AG04450 (cell line): ENCODE data around the gene KMO. TPM values are rescaled to one million over a fixed set of nuclear protein-coding genes. Genes with fewer than 3 reads are reported as not detected.

Source experiments
- CTCF ChIA-PET: fragments of 300-600, 350-600 bp; formaldehyde crosslinking; extraction: SDS; loops from one replicate; lab custom pipeline; 2022; ENCODE audit warnings: antibody characterized with exemption, inconsistent platforms; lab: Charles Lee
- POLR2A ChIA-PET: fragments of 350-600 bp; formaldehyde crosslinking; extraction: SDS; loops from one replicate; lab custom pipeline; 2021; ENCODE audit warnings: antibody characterized with exemption, inconsistent platforms; lab: Yijun Ruan, JAX
- DNase-seq: peaks from one replicate; pipeline ENCODE4 v3.0.0-alpha.2; 2011; ENCODE audit warnings: low read depth, low spot score
- H3K27ac ChIP-seq: one replicate; pipeline ENCODE4 v1.5.1; 2012; ENCODE audit warnings: low read depth, low read length, control low read depth
- H3K27me3 ChIP-seq: one replicate; pipeline ENCODE4 v1.6.0; 2012; ENCODE audit warnings: low read length; ENCODE audit not compliant: control insufficient read depth, insufficient read depth
- H3K4me3 ChIP-seq: 2 replicates; pipeline ENCODE4 v1.5.1; 2011; ENCODE audit warnings: mild to moderate bottlenecking, low read depth, low read length, control low read depth
- H3K9me3 ChIP-seq: 2 replicates; pipeline ENCODE4 v1.5.1; 2012; ENCODE audit warnings: low read length; ENCODE audit not compliant: control insufficient read depth, insufficient read depth
- CTCF ChIP-seq: IDR thresholded peaks from 2 replicates; pipeline ENCODE4 v1.5.1; 2011; ENCODE audit warnings: low read depth, low read length, control low read depth, inconsistent platforms
- polyA minus RNA-seq: library from RNA; depleted of rRNA, polyadenylated mRNA; stranded (reverse); fragments of >200 nt; gene quantifications from 2 replicates; pipeline ENCODE4 v1.2.3, GENCODE V29; 2011; rRNA and poly(A)+ RNA removed
- polyA plus RNA-seq: library from polyadenylated mRNA; depleted of rRNA; stranded (reverse); fragments of >200 nt; gene quantifications from 2 replicates; pipeline ENCODE4 v1.2.3, GENCODE V29; 2011; rRNA removed

The KMO gene
- polyA plus RNA-seq (0.04 and 0.07 TPM in 2 replicates), polyA minus RNA-seq (0.22 TPM in 1 of 2 replicates, not detected in the other)

GRCh38 chr1:241532162-241532531 is at the start of gene KMO:
Gene KMO, plus strand, starts transcription at chr1:241532378. Its CDS starts 67 bp downstream, at chr1:241532445.
- ChIA-PET CTCF (interaction anchor here (1.3 to 1.7 kb wide), 5 partner anchors 79 to 466 kb away, joined by 5 to 13 read pairs (median 8); partner anchors contain the start of gene MAP1LC3C), POLR2A (no interaction called here)
- no peak for TF ChIP-seq CTCF
- DNase-seq, result no peak
- Histone ChIP-seq H3K27ac (no peak within 1 kb of the TSS), H3K4me3 (peak within 1 kb of the TSS; percentile 59), H3K9me3 (no peaks in the 10 kb centered on the region), H3K27me3 (peaks cover 10% of the 10 kb centered on the region)

- H3K27me3 ChIP-seq, result no peaks in the 10 kb centered on the region
- CTCF ChIA-PET, result no interaction called here
- H3K4me3 ChIP-seq, result no peak overlapping the region
- no peak for TF ChIP-seq CTCF
- POLR2A ChIA-PET, result interaction anchor here (0.6 kb wide), 1 partner anchor 493 kb away, joined by 3 read pairs; no protein-coding TSS in a partner anchor
- no peak overlapping the region for H3K27ac ChIP-seq
- DNase-seq, result no peak
- H3K9me3 ChIP-seq, result no peaks in the 10 kb centered on the region
Observed at GRCh38 chr1:241482761-241483250, 49.4 kb upstream of the KMO start.

DNA sequence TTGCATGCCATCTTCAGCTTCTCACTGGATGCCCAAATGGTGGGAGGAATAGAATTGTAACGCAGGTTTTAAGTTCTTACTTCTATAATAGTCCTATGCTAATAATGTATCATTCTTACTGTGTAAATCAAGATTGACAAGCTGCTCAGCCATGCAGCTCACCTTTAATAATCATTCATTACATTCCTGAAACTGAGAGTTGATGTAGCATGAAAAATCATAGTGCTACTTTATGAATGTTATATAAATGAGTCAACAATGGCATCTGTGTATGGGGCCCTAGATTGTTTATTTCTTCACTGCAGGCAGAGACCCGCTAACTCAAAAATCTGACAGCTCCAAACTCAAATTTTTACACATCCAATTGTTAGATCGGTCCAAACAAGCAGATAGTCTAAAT is 47.0 kb upstream of the KMO start:
- TF ChIP-seq CTCF, result no peak
- Histone ChIP-seq H3K4me3 (no peak overlapping the region), H3K9me3 (no peaks in the 10 kb centered on the region), H3K27ac (no peak overlapping the region), H3K27me3 (no peaks in the 10 kb centered on the region)
- no peak for DNase-seq
- CTCF ChIA-PET, result interaction anchor here (0.6 to 1.9 kb wide), 17 partner anchors 8 to 753 kb away, joined by 3 to 9 read pairs (median 4); no protein-coding TSS in a partner anchor
- POLR2A ChIA-PET, result no interaction called here

DNA sequence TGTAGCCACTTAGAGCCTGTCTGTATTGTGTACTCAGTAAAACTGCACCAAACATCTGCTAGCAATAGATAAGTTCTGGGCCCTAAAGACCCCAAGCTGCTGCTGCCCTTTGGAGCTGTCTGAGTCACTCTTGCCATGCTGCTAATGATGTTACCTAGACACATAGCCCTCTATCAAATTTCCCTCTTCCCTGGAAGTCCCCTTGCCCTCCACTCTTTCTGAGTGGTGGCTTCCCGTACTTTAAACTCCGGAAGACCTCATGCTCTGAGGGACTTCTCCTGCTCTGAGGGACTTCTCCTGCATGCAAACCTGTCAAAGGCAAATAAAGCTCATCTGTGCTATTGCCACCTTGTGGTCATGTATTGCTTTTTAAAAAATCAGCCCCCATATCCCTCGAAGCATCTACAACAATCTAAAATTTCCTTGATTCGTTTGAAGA is 46.6 kb upstream of the KMO start:
- peak; percentile 53 for TF ChIP-seq CTCF
- POLR2A ChIA-PET, result no interaction called here
- Histone ChIP-seq H3K27ac (no peak overlapping the region), H3K27me3 (no peaks in the 10 kb centered on the region), H3K9me3 (no peaks in the 10 kb centered on the region), H3K4me3 (no peak overlapping the region)
- no peak for DNase-seq
- CTCF ChIA-PET, result interaction anchor here (0.6 to 1.9 kb wide), 18 partner anchors 8 to 753 kb away, joined by 3 to 9 read pairs (median 4); no protein-coding TSS in a partner anchor

GRCh38 chr1:241488739-241489138 is 43.4 kb upstream of the KMO start:
- ChIA-PET CTCF (no interaction called here), POLR2A (no interaction called here)
- Histone ChIP-seq H3K27me3 (no peaks in the 10 kb centered on the region), H3K27ac (no peak overlapping the region), H3K9me3 (no peaks in the 10 kb centered on the region), H3K4me3 (no peak overlapping the region)
- no peak for DNase-seq
- no peak for TF ChIP-seq CTCF
